Measurements from ENCODE around the gene GRK4. TPM values are rescaled to one million over a fixed set of nuclear protein-coding genes. Genes with fewer than 3 reads are reported as not detected.
"Not testable (repeated sequence)": the region's sequence is repeated elsewhere in the genome, so short reads cannot be mapped to it uniquely, and the experiment has no call there.

The GRK4 gene
- total RNA-seq, 1 donor from 2014 or later, result 4.4 TPM

DNA sequence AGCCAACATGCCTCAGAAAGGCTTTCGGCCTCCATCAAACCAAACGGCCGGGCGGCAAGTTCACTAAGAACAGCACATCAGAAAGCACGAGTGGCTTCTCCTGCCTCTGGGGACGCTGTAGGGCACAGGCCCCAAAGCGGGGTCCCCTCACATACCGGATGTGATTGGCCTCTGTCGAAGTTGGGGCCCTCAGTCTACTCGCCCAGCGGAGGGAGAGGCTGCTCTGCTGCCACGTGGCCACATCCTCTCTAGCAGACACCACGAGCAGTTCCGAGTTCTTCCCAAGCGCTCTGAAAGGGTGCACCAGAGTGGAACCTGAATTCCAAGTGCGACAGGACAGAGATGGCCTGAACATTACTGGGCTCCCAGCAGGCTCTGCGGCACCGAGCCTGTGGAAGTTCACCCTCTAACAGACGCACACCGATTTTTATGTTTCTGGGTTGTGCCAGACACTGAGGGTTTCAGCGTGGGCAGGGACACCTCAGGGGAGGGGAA, 21.3 kb upstream of the GRK4 start:
- DNase-seq, result no peak

GRCh38 chr4:2942532-2943363, 20.6 kb upstream of the GRK4 start:
- DNase-seq, result no peak

DNA sequence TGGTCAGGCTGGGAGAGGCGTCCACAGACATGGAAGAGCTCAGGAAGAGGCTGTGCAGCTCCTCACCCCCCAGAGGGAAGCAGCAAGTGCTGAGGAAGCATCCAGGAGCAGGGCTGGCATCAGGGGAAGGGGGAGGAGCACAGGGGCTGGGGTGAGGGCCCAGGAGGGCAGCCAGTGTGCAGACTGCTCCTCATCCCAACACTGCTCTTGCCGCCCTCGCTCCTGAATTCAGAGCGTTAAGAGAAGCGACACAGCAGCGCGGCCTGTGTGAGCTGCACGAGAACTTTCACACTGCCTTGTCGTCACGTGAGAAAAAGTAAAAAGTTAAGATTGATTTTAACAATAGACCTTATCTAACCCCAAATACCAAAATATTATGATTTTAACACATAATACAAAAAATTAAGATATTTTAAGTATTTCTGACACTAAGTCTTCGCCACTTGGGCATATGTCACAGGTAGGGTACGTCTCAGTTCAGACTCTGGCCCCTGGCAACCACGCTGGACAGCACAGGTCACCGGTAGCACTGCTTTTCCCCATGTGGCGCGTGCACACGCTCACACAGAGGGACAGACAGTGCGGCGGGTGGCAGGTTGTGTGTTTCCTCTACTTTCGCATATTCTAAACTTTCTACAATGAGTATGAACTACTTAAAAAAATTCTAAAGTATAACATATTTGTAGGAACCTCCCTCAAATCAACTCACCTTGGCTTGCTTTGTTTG, 19.8 kb upstream of the GRK4 start:
- no peak for DNase-seq

DNA sequence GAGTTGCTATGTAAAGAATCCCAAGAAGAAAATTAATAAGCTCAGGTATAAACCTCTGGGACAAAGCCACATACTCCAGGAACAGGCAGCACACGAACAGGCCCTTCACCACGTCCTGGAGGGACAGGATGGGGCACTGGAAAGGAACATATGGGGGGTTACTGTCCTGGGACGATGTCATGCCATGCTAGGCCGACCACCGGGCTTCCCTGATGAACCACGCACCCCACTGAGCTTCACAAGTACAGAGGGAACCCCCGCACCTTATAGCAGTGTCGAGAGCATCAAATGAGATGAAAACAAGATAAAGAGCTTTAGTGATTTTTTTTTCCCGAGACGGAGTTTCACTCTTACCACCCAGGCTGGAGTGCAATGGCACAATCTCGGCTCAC, 19.3 kb upstream of the GRK4 start:
- no peak for DNase-seq

DNA sequence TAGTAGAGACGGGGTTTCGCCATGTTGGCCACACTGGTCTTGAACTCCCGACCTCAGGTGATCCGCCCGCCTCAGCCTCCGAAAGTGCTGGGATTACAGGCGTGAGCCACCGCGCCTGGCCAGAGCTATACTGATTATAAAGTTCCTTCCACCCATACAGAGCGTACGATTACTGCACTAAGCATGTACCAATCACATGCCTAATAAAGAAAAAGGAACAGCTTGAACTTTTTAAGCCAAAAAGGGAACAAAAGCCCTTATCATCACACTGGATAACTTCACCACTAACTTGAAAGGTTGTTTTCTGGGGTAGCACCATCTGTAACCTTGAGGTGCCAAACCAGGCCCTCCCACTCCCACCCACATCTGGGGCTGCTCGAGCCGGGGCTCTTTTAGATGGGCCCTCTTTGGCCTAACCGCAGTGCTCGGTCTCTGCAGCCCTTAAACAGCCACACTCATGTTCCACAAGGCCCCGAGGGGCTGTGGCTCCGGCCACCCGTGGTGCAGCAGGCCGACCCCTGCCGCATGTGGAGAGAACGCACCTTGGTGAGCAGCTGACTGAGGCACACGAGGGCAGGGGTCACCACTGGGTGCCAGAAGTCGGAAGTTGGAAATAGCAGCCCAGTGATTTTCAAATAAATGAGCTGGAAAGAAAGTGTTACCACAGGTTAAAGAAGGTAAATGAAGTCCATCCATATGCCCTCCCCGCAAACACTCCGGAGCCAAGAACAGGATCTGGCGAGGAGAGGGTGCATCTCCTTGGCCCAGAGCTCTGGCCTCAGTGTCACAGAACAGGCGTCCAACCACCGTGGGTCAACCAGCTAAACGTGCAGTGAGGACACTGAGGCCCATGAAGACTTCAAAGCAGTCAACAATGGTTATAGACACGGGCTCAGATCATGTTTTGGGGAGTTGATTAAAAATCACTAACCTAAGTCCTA, 18.5 kb upstream of the GRK4 start:
- no peak for DNase-seq

- not testable (repeated sequence) for DNase-seq
Observed at GRCh38 chr4:2945619-2946604, 17.5 kb upstream of the GRK4 start.

DNA sequence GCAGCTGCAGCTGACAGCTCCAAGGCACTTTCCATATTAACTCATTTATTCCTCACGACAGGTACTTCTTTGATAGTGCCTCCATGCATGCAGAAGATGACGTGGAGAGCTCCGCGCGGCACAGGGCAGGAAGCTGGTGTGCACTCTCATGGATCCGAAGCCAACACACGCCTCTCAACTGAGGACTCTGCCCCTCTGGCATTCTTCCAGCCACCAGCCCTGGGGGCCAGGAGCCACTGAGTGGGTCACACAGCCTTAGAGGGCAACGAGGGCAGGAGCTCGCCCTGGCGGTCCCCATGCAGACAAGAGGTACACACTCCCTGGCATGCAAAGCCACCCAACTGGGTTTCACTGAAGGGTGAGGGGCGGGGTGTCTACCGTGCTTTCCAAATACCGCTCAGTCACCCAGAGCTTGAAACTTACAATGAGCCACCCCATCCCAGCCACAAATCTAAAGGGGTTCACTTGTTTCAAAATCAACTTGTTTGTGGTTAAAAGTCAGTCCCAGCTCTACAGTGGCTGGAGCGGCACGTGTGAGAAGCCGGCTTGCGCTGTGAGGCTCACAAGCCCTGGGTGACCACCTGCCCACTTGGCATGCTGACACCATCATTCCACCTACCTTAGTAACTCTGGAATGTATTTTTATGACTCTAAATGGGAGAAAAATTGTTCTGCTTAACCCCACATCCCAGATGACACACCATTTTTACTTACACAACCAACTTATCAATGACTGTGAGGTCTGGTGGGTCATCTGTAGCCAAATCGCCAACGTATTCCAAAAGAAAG, 16.4 kb upstream of the GRK4 start:
- no peak for DNase-seq

GRCh38 chr4:2947926-2948325, 15.4 kb upstream of the GRK4 start:
- DNase-seq, result no peak

- peak; percentile 60 for DNase-seq
Observed at GRCh38 chr4:2948895-2949781, 14.2 kb upstream of the GRK4 start.

DNA sequence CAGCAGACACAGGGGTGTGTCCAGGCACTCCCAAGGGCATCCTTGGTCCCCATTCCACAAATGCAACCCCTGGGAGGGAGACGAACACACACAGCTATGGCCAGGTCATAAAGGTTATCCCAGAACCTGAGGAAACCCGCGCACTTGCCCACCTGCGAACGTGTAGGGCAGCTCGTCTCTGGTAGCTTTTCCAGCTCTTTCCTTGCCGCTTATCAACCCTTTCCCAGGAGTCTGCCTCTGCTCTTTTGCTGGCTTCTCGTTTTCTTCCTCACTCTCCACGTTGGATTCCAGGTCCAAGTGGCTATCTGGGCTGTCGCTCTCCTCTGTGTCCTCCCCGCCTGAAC, 13.6 kb upstream of the GRK4 start:
- DNase-seq, result no peak

- DNase-seq, result no peak
Observed at GRCh38 chr4:2950221-2950989, 13.0 kb upstream of the GRK4 start.

GRCh38 chr4:2953496-2953895, 9.9 kb upstream of the GRK4 start:
- no peak for DNase-seq

GRCh38 chr4:2954358-2955185, 8.8 kb upstream of the GRK4 start:
- DNase-seq, result no peak

DNA sequence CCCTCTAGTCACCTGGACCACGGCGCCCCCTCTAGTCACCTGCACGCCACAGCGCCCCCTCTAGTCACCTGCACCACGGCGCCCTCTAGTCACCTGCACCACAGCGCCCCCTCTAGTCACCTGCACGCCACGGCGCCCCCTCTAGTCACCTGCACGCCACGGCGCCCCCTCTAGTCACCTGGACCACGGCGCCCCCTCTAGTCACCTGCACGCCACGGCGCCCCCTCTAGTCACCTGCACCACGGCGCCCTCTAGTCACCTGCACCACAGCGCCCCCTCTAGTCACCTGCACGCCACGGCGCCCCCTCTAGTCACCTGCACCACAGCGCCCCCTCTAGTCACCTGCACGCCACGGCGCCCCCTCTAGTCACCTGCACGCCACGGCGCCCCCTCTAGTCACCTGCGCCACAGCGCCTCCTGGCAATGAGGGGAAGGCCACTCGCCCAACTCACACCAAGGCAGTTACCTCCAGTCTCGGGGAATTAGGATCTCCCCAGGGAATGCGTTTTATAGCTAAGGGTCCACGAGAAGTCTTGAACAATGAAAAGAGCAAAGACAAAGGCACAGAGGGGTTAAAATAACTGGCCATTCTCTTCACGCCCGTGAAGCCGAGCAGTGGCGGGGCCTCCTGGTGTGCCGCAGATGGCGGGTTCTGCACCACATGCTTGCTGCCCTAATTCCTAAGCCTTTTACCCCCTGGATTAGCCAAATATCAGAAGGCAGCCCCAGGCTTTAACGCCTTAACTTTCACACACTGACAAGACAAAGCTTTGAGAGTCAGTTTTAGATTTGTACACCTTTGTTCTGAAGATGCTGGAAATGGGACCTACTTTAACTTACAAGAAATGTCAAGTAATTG, 8.0 kb upstream of the GRK4 start:
- DNase-seq, result not testable (repeated sequence)

- peak; percentile 17 for DNase-seq
Observed at GRCh38 chr4:2958446-2958845, 4.9 kb upstream of the GRK4 start.

DNA sequence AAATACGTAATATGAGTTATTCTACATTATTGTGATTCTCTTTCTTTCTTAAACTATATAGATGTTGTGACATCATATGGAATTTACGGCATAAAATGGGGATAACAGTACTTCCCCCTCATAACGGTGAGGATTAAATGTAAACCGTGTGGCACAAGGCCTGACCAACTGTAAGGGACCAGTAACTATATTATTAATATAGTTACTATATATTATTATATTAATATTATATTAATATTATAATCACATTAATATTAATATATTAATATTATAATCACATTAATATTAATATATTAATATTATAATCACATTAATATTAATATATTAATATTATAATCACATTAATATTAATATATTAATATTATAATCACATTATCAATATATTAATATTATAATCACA, 2.9 kb upstream of the GRK4 start:
- not testable (repeated sequence) for DNase-seq

GRCh38 chr4:2961421-2961810, 2.0 kb upstream of the GRK4 start:
- no peak for DNase-seq

Data from dermis blood vessel endothelial cell (primary cell).